MM.1S (cell line): Measurements from ENCODE around the gene USP44.
"Not testable (repeated sequence)": the region's sequence is repeated elsewhere in the genome, so short reads cannot be mapped to it uniquely, and the experiment has no call there.

ENCODE experiments used
- DNase-seq: peaks from one replicate; pipeline ENCODE4 v3.0.0-alpha.2; 2015
- H2AFZ ChIP-seq: fragments of 300-600 bp; sonication (generic); 2 replicates; pipeline ENCODE4 v1.6.0; 2016; ENCODE audit warnings: antibody characterized with exemption, low read length
- H3F3A ChIP-seq: fragments of 300-600 bp; sonication (generic); 2 replicates; pipeline ENCODE4 v1.6.1; 2016; ENCODE audit warnings: mild to moderate bottlenecking, antibody characterized with exemption, low read length, moderate library complexity, mixed read lengths; ENCODE audit not compliant: insufficient read depth
- H3K27ac ChIP-seq: fragments of 300-600 bp; sonication (generic); 2 replicates; pipeline ENCODE4 v1.5.1; 2016; ENCODE audit warnings: mild to moderate bottlenecking, low read length
- H3K27me3 ChIP-seq: fragments of 300-600 bp; sonication (generic); replicated peaks from 2 replicates; pipeline ENCODE4 v1.6.0; 2016; ENCODE audit warnings: low read length; ENCODE audit not compliant: insufficient read depth
- H3K36me3 ChIP-seq: fragments of 300-600 bp; sonication (generic); replicated peaks from 2 replicates; pipeline ENCODE4 v1.6.1; 2016; ENCODE audit warnings: mild to moderate bottlenecking, low read length, mixed read lengths; ENCODE audit not compliant: insufficient read depth
- H3K4me1 ChIP-seq: fragments of 300-600 bp; sonication (generic); 2 replicates; pipeline ENCODE4 v1.6.1; 2016; ENCODE audit warnings: low read length, mixed read lengths
- H3K4me2 ChIP-seq: fragments of 300-600 bp; sonication (generic); 2 replicates; pipeline ENCODE4 v1.6.0; 2016; ENCODE audit warnings: low read depth, low read length
- H3K4me3 ChIP-seq: fragments of 300-600 bp; sonication (generic); 2 replicates; pipeline ENCODE4 v1.5.1; 2016; ENCODE audit warnings: low read length, mixed read lengths
- H3K79me2 ChIP-seq: fragments of 300-600 bp; sonication (generic); 2 replicates; pipeline ENCODE4 v1.6.1; 2016; ENCODE audit warnings: mixed run types, low read length, mixed read lengths
- H3K9ac ChIP-seq: fragments of 300-600 bp; sonication (generic); 2 replicates; pipeline ENCODE4 v1.6.1; 2016; ENCODE audit warnings: low read length, mixed read lengths
- H3K9me2 ChIP-seq: fragments of 300-600 bp; sonication (generic); replicated peaks from 2 replicates; pipeline ENCODE4 v1.6.1; 2016; ENCODE audit warnings: mild to moderate bottlenecking, low read length, mixed read lengths; ENCODE audit not compliant: insufficient read depth
- H3K9me3 ChIP-seq: fragments of 300-600 bp; sonication (generic); replicated peaks from 2 replicates; pipeline ENCODE4 v1.6.1; 2016; ENCODE audit warnings: mild to moderate bottlenecking, low read length, mixed read lengths; ENCODE audit not compliant: insufficient read depth
- H4K20me1 ChIP-seq: fragments of 300-600 bp; sonication (generic); 2 replicates; pipeline ENCODE4 v1.6.1; 2016; ENCODE audit warnings: mild to moderate bottlenecking, low read length, moderate library complexity, mixed read lengths; ENCODE audit not compliant: insufficient read depth
- EZH2 ChIP-seq: fragments of 300-600 bp; sonication (generic); optimal IDR thresholded peaks from 2 replicates; pipeline ENCODE3; 2017; ENCODE audit warnings: low read depth, mild to moderate bottlenecking, antibody characterized with exemption, low read length, mixed read lengths
- EZH2phosphoT487 ChIP-seq: fragments of 300-600 bp; sonication (generic); IDR thresholded peaks from 2 replicates; pipeline ENCODE4 v1.6.1; 2018; ENCODE audit warnings: antibody characterized with exemption, low read length
- TF ChIP-seq, protein P1 (sequence below): fragments of 300-600 bp; sonication (generic); IDR thresholded peaks from 2 replicates; pipeline ENCODE4 v1.5.1; 2016; ENCODE audit warnings: antibody characterized with exemption, low read length, mixed read lengths

USP44 gene

DNA sequence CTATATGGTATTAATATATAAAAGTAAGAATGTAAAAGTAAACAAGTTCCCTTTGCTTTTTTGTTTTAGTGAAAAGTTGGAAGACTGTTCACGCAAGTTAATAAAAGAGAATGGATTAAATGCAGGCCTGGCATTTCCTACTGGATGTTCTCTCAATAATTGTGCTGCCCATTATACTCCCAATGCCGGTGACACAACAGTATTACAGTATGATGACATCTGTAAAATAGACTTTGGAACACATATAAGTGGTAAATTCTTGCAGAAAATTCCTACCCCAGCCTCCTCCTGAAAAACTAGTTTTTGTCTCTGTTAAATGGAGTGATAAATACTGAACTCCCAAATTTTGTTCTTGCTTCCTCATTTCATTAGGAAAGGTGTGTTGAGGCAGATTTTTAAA is 56.4 kb downstream of the USP44 start:
- no peaks in the 10 kb centered on the region for H3K9me2 ChIP-seq
- no peak overlapping the region for H2AFZ ChIP-seq
- no peak overlapping the region for H3K9ac ChIP-seq
- TF ChIP-seq EZH2phosphoT487 (no peak), EZH2 (no peak)
- TF ChIP-seq, protein P1, sequence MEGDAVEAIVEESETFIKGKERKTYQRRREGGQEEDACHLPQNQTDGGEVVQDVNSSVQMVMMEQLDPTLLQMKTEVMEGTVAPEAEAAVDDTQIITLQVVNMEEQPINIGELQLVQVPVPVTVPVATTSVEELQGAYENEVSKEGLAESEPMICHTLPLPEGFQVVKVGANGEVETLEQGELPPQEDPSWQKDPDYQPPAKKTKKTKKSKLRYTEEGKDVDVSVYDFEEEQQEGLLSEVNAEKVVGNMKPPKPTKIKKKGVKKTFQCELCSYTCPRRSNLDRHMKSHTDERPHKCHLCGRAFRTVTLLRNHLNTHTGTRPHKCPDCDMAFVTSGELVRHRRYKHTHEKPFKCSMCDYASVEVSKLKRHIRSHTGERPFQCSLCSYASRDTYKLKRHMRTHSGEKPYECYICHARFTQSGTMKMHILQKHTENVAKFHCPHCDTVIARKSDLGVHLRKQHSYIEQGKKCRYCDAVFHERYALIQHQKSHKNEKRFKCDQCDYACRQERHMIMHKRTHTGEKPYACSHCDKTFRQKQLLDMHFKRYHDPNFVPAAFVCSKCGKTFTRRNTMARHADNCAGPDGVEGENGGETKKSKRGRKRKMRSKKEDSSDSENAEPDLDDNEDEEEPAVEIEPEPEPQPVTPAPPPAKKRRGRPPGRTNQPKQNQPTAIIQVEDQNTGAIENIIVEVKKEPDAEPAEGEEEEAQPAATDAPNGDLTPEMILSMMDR, result no peak
- 0 out of 2 replicates have a peak, but pooled peaks cover 6% of the 10 kb centered on the region for H3K79me2 ChIP-seq
- no peak overlapping the region for H3K4me2 ChIP-seq
- no peaks in the 10 kb centered on the region for H3K9me3 ChIP-seq
- no peak overlapping the region for H3K27ac ChIP-seq
- no peaks in the 10 kb centered on the region for H4K20me1 ChIP-seq
- H3K36me3 ChIP-seq, result peaks cover 13% of the 10 kb centered on the region; the same call in 1 of the 2 replicates
- no peak overlapping the region for H3K4me3 ChIP-seq
- DNase-seq, result no peak
- H3F3A ChIP-seq, result no peaks in the 10 kb centered on the region
- no peaks in the 10 kb centered on the region for H3K4me1 ChIP-seq
- no peaks in the 10 kb centered on the region for H3K27me3 ChIP-seq

DNA sequence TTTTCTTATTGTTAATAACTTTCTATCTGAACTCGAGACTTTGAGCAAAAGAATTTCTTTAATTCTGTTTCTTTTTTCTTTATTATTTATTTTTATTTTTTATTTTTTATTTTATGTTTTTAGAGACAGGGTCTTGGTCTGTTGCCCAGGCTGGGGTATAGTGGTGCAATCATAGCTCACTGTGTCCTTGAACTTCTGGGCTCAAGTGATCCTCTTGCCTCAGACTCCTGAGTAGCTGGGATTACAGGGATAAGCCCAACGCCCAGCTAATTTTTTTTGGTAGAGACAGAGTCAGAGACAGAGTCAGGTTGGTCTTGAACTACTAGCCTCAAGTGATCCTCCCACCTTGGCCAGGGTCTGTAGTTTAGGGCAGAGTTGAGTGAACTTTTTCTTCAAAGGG is 58.8 kb downstream of the USP44 start:
- Histone ChIP-seq H3K27ac (no peak overlapping the region), H3K4me2 (no peak overlapping the region), H3K36me3 (peaks cover 16% of the 10 kb centered on the region; the same call in 1 of the 2 replicates), H3K4me1 (no peaks in the 10 kb centered on the region), H3K27me3 (no peaks in the 10 kb centered on the region), H2AFZ (no peak overlapping the region), H3K4me3 (no peak overlapping the region), H4K20me1 (no peaks in the 10 kb centered on the region), H3K9ac (no peak overlapping the region), H3F3A (no peaks in the 10 kb centered on the region), H3K9me3 (no peaks in the 10 kb centered on the region), H3K79me2 (no peaks in the 10 kb centered on the region), H3K9me2 (no peaks in the 10 kb centered on the region)
- no peak for DNase-seq
- TF ChIP-seq, protein P1, result no peak

DNA sequence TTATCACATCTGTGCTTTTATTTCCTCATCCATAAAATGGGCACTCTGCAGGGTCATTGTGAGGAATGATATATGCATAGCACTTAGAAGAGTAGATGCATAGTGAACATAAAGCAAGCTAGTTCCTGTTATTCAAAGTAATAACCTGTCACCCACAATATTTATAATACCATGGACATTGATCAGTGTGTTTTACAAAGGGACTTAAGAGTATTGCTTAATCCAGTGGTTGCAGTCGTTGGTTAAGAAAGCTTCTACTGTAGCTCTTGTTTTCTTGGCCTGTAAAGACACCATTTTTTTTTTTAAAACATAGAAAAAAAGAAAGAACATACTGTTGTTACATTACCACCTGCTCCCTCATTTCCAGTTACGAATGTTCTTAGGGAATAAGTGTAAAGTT is 64.3 kb downstream of the USP44 start:
- no peak overlapping the region for H3K4me3 ChIP-seq
- H3K27me3 ChIP-seq, result no peaks in the 10 kb centered on the region
- H3K79me2 ChIP-seq, result peaks cover 33% of the 10 kb centered on the region
- peaks cover 6% of the 10 kb centered on the region; the same call in 1 of the 2 replicates for H3K36me3 ChIP-seq
- TF ChIP-seq, protein P1, result no peak
- no peak overlapping the region for H3K4me2 ChIP-seq
- no peaks in the 10 kb centered on the region for H3F3A ChIP-seq
- H3K9me2 ChIP-seq, result no peaks in the 10 kb centered on the region
- DNase-seq, result no peak
- H3K4me1 ChIP-seq, result no peaks in the 10 kb centered on the region
- no peak overlapping the region for H3K9ac ChIP-seq
- H3K9me3 ChIP-seq, result no peaks in the 10 kb centered on the region
- H4K20me1 ChIP-seq, result no peaks in the 10 kb centered on the region
- no peak overlapping the region for H2AFZ ChIP-seq
- H3K27ac ChIP-seq, result no peak overlapping the region

DNA sequence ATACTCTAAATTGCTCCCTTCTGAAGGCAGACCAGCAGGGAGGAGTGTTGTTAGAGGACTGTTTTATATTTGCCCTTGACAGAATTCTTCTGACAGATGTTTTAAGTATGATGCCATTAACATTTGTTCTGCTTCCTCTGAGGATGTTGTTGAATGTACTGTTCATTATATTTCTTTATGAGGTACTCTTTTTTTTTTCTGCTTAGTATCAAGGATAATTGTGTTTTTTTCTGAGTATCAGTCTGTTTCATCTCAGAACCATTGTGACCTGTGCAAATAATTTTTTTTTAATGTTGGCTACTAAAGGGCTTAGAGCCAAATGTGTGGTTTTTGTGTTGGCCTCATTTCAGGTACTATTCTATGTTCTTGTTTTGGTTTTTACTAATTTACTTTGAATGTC is 66.8 kb downstream of the USP44 start:
- TF ChIP-seq, protein P1, result no peak
- no peak for TF ChIP-seq EZH2phosphoT487
- no peak for TF ChIP-seq EZH2
- Histone ChIP-seq H3K4me3 (no peak overlapping the region), H3K4me2 (no peak overlapping the region), H3K4me1 (no peaks in the 10 kb centered on the region), H3K36me3 (peaks cover 2% of the 10 kb centered on the region; the same call in 1 of the 2 replicates), H4K20me1 (peaks cover 13% of the 10 kb centered on the region), H3K9ac (no peak overlapping the region), H3K9me3 (no peaks in the 10 kb centered on the region), H3F3A (no peaks in the 10 kb centered on the region), H3K27me3 (no peaks in the 10 kb centered on the region), H3K27ac (no peak overlapping the region), H3K9me2 (no peaks in the 10 kb centered on the region), H3K79me2 (peaks cover 58% of the 10 kb centered on the region), H2AFZ (no peak overlapping the region)
- DNase-seq, result no peak

DNA sequence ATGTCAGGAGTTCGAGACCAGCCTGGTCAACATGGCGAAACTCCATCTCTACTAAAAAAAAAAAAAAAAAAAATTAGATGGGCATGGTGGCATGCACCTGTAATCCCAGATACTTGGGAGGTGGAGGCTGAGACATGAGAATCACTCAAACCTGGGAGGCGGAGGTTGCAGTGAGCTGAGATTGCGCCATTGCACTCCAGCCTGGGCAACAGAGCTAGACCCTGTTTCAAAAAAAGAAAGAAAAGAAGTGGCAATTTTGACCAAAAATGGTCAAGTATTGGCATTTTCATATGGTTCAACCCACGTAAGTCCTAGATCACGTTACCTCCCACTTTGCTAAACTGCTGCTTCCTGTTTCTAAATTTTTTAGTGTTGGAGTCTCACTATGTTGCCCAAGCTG is 68.7 kb downstream of the USP44 start:
- peaks cover 18% of the 10 kb centered on the region for H4K20me1 ChIP-seq
- H3K9me2 ChIP-seq, H3K27me3 ChIP-seq, H3K36me3 ChIP-seq, H3K9ac ChIP-seq, H3K9me3 ChIP-seq, H3K4me1 ChIP-seq, H3K4me2 ChIP-seq, H3K27ac ChIP-seq, H2AFZ ChIP-seq, H3F3A ChIP-seq, DNase-seq, H3K4me3 ChIP-seq: not testable (repeated sequence)
- H3K79me2 ChIP-seq, result peaks cover 78% of the 10 kb centered on the region
